HepG2 (cell line): ENCODE measurements around the gene ADM. TPM values are rescaled to one million over a fixed set of nuclear protein-coding genes. Genes with fewer than 3 reads are reported as not detected.

Experiments used
- ATF2 ChIP-seq: sonication (generic); formaldehyde crosslinking; IDR thresholded peaks from 2 replicates; pipeline ENCODE4 v1.4.0; 2020; ENCODE audit warnings: missing genetic modification reagents
- BORCS8-MEF2B ChIP-seq: sonication (generic); formaldehyde crosslinking; IDR thresholded peaks from 2 replicates; pipeline ENCODE4 v1.8.0; 2022; ENCODE audit warnings: mild to moderate bottlenecking, missing genetic modification reagents
- CCAR2 ChIP-seq: fragments of 200-400 bp; formaldehyde crosslinking; optimal IDR thresholded peaks from 2 replicates; pipeline ENCODE3; 2018; ENCODE audit warnings: low read depth, mild to moderate bottlenecking, low read length, moderate library complexity
- EP300 ChIP-seq, 3 experiments: sonication (generic) in 1 of 3; formaldehyde crosslinking in 1 of 3; IDR thresholded peaks; 2 replicates each; pipeline versions ENCODE4 v1.5.1 to v1.6.1; 2011 to 2020; ENCODE audit warnings: low read depth in 2 of 3, low read length in 2 of 3, borderline replicate concordance in 1 of 3, improper control_type of control experiment in 1 of 3, mild to moderate bottlenecking in 1 of 3, missing genetic modification reagents in 1 of 3, moderate library complexity in 1 of 3
- JUND ChIP-seq: sonication (generic); formaldehyde crosslinking; IDR thresholded peaks from 2 replicates; pipeline ENCODE4 v1.8.0; 2022; ENCODE audit warnings: mild to moderate bottlenecking, missing genetic modification reagents
- KLF11 ChIP-seq: IDR thresholded peaks from 2 replicates; pipeline ENCODE4 v1.6.1; 2016; ENCODE audit warnings: missing compliant biosample characterization
- KLF6 ChIP-seq: IDR thresholded peaks from 2 replicates; pipeline ENCODE4 v1.8.0; 2016; ENCODE audit warnings: missing biosample characterization, missing genetic modification reagents
- MAFF ChIP-seq: IDR thresholded peaks from 2 replicates; pipeline ENCODE4 v1.6.1; 2011; ENCODE audit warnings: low read depth, low read length, improper control_type of control experiment
- SMAD1 ChIP-seq: sonication (generic); formaldehyde crosslinking; IDR thresholded peaks from 2 replicates; pipeline ENCODE4 v1.4.0; 2020; ENCODE audit warnings: missing genetic modification reagents, low read depth, mild to moderate bottlenecking, borderline replicate concordance
- ZBTB7A ChIP-seq: sonication (generic); formaldehyde crosslinking; IDR thresholded peaks from 2 replicates; pipeline ENCODE4 v1.8.0; 2022; ENCODE audit warnings: mild to moderate bottlenecking, missing genetic modification reagents
- ZNF224 ChIP-seq: sonication (generic); formaldehyde crosslinking; IDR thresholded peaks from 2 replicates; pipeline ENCODE4 v1.5.0; 2020; ENCODE audit warnings: mild to moderate bottlenecking, missing genetic modification reagents
- ZNF235 ChIP-seq: sonication (generic); formaldehyde crosslinking; IDR thresholded peaks from 2 replicates; pipeline ENCODE4 v1.8.1; 2023; ENCODE audit warnings: mild to moderate bottlenecking, missing genetic modification reagents, borderline replicate concordance
- ZNF367 ChIP-seq: sonication (generic); formaldehyde crosslinking; IDR thresholded peaks from 2 replicates; pipeline ENCODE4 v1.4.0; 2020; ENCODE audit warnings: missing genetic modification reagents, borderline replicate concordance
- ZNF816 ChIP-seq: sonication (generic); formaldehyde crosslinking; IDR thresholded peaks from 2 replicates; pipeline ENCODE4 v1.8.0; 2022; ENCODE audit warnings: missing genetic modification reagents, mild to moderate bottlenecking, borderline replicate concordance
- ZNF841 ChIP-seq: sonication (generic); formaldehyde crosslinking; IDR thresholded peaks from 2 replicates; pipeline ENCODE4 v1.8.1; 2023; ENCODE audit warnings: missing genetic modification reagents, borderline replicate concordance
- polyA plus RNA-seq, 8 experiments: library from polyadenylated mRNA; depleted of rRNA in 3 of 8; stranded (reverse) in 7 of 8; unstranded in 1 of 8; fragments of >200 nt; fragmentation: Illumina TruSeq in 4 of 8; extraction: Trizol in 4 of 8; gene quantifications; 2 replicates each; pipeline versions ENCODE4 v1.2.1 to v1.2.3, GENCODE V29; 2011 to 2016; ENCODE audit warnings: low read depth in 4 of 8, missing spikeins in 1 of 8, mixed read lengths in 1 of 8; ENCODE audit not compliant: insufficient read depth in 1 of 8
- total RNA-seq, 5 experiments: library from RNA; depleted of rRNA; stranded (reverse); fragments of >200 nt; fragmentation: Illumina TruSeq; extraction: Trizol; gene quantifications; 2 replicates each; pipeline ENCODE4 v1.2.3, GENCODE V29; 2016; ENCODE audit warnings: low read depth in 1 of 5
- TF ChIP-seq, protein P1 (sequence below): sonication (generic); formaldehyde crosslinking; IDR thresholded peaks from 2 replicates; pipeline ENCODE4 v1.4.0; 2020; ENCODE audit warnings: missing genetic modification reagents
- TF ChIP-seq, protein P2 (sequence below): sonication (generic); formaldehyde crosslinking; IDR thresholded peaks from 2 replicates; pipeline ENCODE4; 2020; ENCODE audit warnings: missing genetic modification reagents, mild to moderate bottlenecking, borderline replicate concordance

The ADM gene
- total and polyA plus RNA-seq, 2 of the 13 experiments (the other 11 are each of a cell fraction or from before 2014, with no cell fraction given) = 10.7 to 26.1 TPM

DNA sequence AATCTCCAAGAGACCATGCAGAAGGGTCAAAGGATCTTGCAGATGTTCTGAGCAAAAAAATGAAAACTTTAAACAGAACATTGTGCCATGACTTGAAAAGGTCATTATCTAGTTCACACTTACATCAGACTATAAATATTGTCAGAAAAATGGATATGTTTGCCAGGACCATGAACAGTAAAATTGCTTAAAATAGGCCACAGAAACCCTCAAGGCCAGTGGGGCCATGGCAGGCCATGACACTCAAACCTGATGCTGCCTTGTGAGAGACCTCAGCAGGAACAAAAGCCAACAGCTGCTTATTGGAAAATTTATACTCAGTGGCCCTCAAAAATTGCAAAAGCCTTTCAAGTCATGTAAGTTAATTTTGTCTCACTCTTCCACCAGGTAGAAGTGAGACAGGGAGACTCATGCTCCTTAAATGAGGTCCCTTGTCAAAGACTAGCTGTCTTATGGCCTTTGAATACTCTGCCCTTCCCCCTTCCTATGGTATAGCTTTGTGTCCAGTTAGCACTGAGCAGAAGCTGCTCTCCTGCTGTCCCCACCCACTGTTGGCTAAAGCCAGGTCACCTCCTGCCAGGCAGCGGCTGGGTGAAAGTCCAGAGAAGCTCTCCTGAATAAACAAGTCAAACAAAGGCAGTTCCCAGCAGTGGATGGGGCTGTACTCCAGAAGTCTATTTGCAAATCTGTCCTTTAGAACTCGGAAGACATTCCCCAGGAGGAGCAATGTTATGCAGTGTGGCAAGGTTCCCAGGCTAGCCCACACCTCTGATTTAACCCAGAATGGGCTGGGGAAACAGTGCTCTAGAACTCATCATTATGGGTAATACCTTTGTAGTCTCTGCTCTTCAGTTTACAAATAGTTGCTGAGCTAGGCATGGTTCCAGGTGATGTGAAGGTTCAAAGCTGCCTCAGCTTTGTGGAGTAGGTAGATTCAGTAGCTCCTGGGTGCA is 21.4 kb downstream of the ADM start (continued):
- TF ChIP-seq, protein P1, sequence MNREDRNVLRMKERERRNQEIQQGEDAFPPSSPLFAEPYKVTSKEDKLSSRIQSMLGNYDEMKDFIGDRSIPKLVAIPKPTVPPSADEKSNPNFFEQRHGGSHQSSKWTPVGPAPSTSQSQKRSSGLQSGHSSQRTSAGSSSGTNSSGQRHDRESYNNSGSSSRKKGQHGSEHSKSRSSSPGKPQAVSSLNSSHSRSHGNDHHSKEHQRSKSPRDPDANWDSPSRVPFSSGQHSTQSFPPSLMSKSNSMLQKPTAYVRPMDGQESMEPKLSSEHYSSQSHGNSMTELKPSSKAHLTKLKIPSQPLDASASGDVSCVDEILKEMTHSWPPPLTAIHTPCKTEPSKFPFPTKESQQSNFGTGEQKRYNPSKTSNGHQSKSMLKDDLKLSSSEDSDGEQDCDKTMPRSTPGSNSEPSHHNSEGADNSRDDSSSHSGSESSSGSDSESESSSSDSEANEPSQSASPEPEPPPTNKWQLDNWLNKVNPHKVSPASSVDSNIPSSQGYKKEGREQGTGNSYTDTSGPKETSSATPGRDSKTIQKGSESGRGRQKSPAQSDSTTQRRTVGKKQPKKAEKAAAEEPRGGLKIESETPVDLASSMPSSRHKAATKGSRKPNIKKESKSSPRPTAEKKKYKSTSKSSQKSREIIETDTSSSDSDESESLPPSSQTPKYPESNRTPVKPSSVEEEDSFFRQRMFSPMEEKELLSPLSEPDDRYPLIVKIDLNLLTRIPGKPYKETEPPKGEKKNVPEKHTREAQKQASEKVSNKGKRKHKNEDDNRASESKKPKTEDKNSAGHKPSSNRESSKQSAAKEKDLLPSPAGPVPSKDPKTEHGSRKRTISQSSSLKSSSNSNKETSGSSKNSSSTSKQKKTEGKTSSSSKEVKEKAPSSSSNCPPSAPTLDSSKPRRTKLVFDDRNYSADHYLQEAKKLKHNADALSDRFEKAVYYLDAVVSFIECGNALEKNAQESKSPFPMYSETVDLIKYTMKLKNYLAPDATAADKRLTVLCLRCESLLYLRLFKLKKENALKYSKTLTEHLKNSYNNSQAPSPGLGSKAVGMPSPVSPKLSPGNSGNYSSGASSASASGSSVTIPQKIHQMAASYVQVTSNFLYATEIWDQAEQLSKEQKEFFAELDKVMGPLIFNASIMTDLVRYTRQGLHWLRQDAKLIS (CRISPR knock-in tag) = 0 out of 2 replicates have a peak, but pooled peaks have one; percentile 62
- TF ChIP-seq ZBTB7A (no peak), SMAD1 (CRISPR knock-in tag) (no peak), CCAR2 (no peak), ZNF816 (CRISPR knock-in tag) (peak; percentile 86; the same call in 1 of the 2 replicates), ATF2 (CRISPR knock-in tag) (peak; percentile 93), ZNF841 (CRISPR knock-in tag) (no peak), MAFF (no peak), ZNF224 (no peak), ZNF235 (CRISPR knock-in tag) (no peak), JUND (CRISPR knock-in tag) (peak; percentile 65), KLF6 (CRISPR knock-in tag) (peak; percentile 75; the same call in 1 of the 2 replicates), BORCS8-MEF2B (peak; percentile 50; the same call in 1 of the 2 replicates), EP300 (IDR thresholded peaks at IDR 0.05; ENCODE audit: low read depth in 2 of 2, low read length in 2 of 2) (peak; percentile 36 to 93; a peak in 3 of 4 replicates), EP300 (CRISPR knock-in tag; IDR thresholded peaks at IDR 0.05; ENCODE audit: borderline replicate concordance) (peak; percentile 97), ZNF367 (CRISPR knock-in tag) (no peak), KLF11 (CRISPR knock-in tag) (no peak)
- TF ChIP-seq, protein P2, sequence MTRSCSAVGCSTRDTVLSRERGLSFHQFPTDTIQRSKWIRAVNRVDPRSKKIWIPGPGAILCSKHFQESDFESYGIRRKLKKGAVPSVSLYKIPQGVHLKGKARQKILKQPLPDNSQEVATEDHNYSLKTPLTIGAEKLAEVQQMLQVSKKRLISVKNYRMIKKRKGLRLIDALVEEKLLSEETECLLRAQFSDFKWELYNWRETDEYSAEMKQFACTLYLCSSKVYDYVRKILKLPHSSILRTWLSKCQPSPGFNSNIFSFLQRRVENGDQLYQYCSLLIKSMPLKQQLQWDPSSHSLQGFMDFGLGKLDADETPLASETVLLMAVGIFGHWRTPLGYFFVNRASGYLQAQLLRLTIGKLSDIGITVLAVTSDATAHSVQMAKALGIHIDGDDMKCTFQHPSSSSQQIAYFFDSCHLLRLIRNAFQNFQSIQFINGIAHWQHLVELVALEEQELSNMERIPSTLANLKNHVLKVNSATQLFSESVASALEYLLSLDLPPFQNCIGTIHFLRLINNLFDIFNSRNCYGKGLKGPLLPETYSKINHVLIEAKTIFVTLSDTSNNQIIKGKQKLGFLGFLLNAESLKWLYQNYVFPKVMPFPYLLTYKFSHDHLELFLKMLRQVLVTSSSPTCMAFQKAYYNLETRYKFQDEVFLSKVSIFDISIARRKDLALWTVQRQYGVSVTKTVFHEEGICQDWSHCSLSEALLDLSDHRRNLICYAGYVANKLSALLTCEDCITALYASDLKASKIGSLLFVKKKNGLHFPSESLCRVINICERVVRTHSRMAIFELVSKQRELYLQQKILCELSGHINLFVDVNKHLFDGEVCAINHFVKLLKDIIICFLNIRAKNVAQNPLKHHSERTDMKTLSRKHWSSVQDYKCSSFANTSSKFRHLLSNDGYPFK (CRISPR knock-in tag) = peak; percentile 46; the same call in 1 of the 2 replicates
